GM18907 (cell line): Measurements from ENCODE around the gene EEIG1.

Source experiments
- ATAC-seq: cut with Tn5 transposase; IDR thresholded peaks from one replicate; pipeline ENCODE4 v1.9.1; 2021; ENCODE audit warnings: mild to moderate bottlenecking, moderate library complexity; ENCODE audit not compliant: unreplicated experiment

The EEIG1 gene

GRCh38 chr9:127942216-127943010 lies 38.4 kb downstream of the EEIG1 start:
- ATAC-seq, result no peak

GRCh38 chr9:127941961-127942215 lies 38.9 kb downstream of the EEIG1 start:
- no peak for ATAC-seq

GRCh38 chr9:127941062-127941960 lies 39.5 kb downstream of the EEIG1 start:
- ATAC-seq, result no peak

- no peak for ATAC-seq
Observed at GRCh38 chr9:127940593-127940992, 40.2 kb downstream of the EEIG1 start.

- no peak for ATAC-seq
Observed at GRCh38 chr9:127938298-127938690, 42.5 kb downstream of the EEIG1 start.

GRCh38 chr9:127937388-127938297 lies 43.1 kb downstream of the EEIG1 start, which contains the start of gene DPM2:
TSS of gene DPM2 (minus strand) at chr9:127937854. CDS start at chr9:127937820, 34 bp downstream.
- peak; percentile 89 for ATAC-seq

- no peak for ATAC-seq
Observed at GRCh38 chr9:127937056-127937387, 43.8 kb downstream of the EEIG1 start.

- ATAC-seq, result no peak
Observed at GRCh38 chr9:127936347-127936852, 44.4 kb downstream of the EEIG1 start.

GRCh38 chr9:127935765-127936221 lies 45.0 kb downstream of the EEIG1 start:
- no peak for ATAC-seq

- ATAC-seq, result no peak
Observed at GRCh38 chr9:127934986-127935385, 45.8 kb downstream of the EEIG1 start.

- ATAC-seq, result no peak
Observed at GRCh38 chr9:127934248-127934647, 46.5 kb downstream of the EEIG1 start.

GRCh38 chr9:127931092-127931881 lies 49.5 kb downstream of the EEIG1 start:
- peak; percentile 31 for ATAC-seq
